WI38 (cell line): ENCODE measurements around the gene MOXD1.

Experiments used
- H3K4me3 ChIP-seq: 2 replicates; pipeline ENCODE4 v1.5.1; 2011; ENCODE audit warnings: low read depth, mild to moderate bottlenecking, control low read depth, low read length
- CTCF ChIP-seq: IDR thresholded peaks from 2 replicates; pipeline ENCODE4 v1.5.1; 2012; ENCODE audit warnings: low read depth, mild to moderate bottlenecking, control low read depth, low read length

The MOXD1 gene

GRCh38 chr6:132425176-132425575 is 23.9 kb upstream of the MOXD1 start:
- H3K4me3 ChIP-seq: no peak overlapping the region
- no peak for TF ChIP-seq CTCF

GRCh38 chr6:132423839-132424238 is 22.6 kb upstream of the MOXD1 start:
- TF ChIP-seq CTCF: no peak
- no peak overlapping the region for H3K4me3 ChIP-seq

DNA sequence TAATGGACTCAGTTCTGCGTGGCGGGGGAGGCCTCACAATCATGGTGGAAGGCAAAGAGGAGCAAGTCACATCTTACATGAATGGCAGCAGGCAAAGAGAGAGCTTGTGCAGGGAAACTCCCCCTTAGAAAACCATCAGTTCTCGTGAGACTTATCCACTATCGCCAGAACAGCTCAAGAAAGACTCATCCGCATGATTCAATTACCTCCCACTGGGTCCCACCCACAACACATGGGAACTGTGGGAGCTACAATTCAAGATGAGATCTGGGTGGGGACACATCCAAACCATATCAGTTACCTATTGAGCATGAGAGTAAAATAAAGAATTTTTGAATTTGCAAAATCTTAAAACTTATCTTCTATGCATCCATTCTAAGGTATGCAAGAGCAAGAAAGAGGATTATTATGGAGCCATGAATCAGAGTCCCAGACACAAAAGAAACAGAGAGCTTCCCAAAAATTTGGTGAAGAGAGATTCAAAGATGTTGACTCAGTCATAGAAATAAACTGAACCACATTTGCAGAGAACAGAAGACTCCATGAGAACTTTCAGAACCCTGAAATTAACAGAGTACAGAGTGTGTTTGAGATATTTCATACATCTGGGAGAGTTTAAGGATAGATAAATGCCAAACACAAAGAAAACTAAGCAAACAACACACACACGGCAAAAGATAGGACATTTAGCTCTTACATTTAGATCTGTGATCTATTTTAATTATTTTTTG is 17.1 kb upstream of the MOXD1 start:
- H3K4me3 ChIP-seq: no peak overlapping the region
- TF ChIP-seq CTCF: no peak

DNA sequence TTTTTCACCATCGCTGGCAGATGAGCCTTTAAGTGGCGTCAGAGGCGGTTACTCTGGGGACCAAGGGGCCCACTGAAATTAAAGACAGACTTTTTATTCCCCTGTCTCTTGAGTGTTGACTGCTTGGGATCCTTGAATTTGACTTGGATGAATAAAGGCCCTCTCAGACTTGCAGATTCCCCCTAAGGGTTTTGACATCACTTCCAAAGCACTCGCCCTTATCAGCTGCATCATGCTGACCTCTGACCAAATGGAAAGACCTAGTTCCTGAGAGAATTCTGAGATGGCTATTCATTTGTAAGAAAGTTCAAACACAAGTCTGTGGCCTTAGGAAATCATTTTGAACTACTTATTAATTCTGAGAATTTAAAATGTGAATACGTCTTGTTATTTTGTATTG is 13.5 kb upstream of the MOXD1 start:
- TF ChIP-seq CTCF: no peak
- no peak overlapping the region for H3K4me3 ChIP-seq

GRCh38 chr6:132414322-132414721 is 13.0 kb upstream of the MOXD1 start:
- no peak for TF ChIP-seq CTCF
- no peak overlapping the region for H3K4me3 ChIP-seq

DNA sequence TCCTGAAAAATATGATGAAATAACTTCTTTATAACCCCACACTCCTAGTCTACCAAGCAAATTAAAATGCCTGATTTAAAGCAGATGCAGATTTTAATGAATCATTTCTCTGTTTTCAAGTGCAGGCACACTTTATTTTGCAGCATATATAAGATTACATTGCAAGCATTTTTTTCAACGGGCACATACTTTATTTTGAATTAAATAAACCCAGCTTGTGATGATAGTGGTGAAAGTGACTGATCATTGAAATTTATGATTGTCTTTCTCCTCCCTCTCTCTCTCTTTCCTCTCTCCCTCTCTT is 12.2 kb upstream of the MOXD1 start:
- TF ChIP-seq CTCF: no peak
- H3K4me3 ChIP-seq: no peak overlapping the region

- TF ChIP-seq CTCF: no peak
- H3K4me3 ChIP-seq: no peak overlapping the region
Observed at GRCh38 chr6:132412656-132413498, 11.6 kb upstream of the MOXD1 start.
